Glutamatergic neuron (in vitro differentiated cells): ENCODE results near the gene ANKRD10. TPM values are rescaled to one million over a fixed set of nuclear protein-coding genes. Genes with fewer than 3 reads are reported as not detected.

Experiments
- DNase-seq: peaks from one replicate; pipeline ENCODE4 v3.0.0; 2022
- H3K27ac Mint-ChIP-seq: one replicate; pipeline ENCODE4 v1.8.0; 2020; ENCODE audit warnings: mild to moderate bottlenecking, mixed read lengths, inconsistent platforms; ENCODE audit not compliant: unreplicated experiment
- H3K27me3 Mint-ChIP-seq: one replicate; pipeline ENCODE4 v1.8.0; 2020; ENCODE audit warnings: mild to moderate bottlenecking, moderate library complexity, mixed read lengths, inconsistent platforms; ENCODE audit not compliant: unreplicated experiment
- H3K36me3 Mint-ChIP-seq: one replicate; pipeline ENCODE4 v1.8.0; 2020; ENCODE audit warnings: mild to moderate bottlenecking, mixed read lengths, inconsistent platforms; ENCODE audit not compliant: unreplicated experiment
- H3K4me1 Mint-ChIP-seq: one replicate; pipeline ENCODE4 v1.8.0; 2020; ENCODE audit warnings: mild to moderate bottlenecking, low read depth, mixed read lengths, inconsistent platforms; ENCODE audit not compliant: unreplicated experiment
- H3K4me3 Mint-ChIP-seq: one replicate; pipeline ENCODE4 v1.8.0; 2020; ENCODE audit warnings: mild to moderate bottlenecking, mixed read lengths, inconsistent platforms; ENCODE audit not compliant: unreplicated experiment
- H3K9me3 Mint-ChIP-seq: one replicate; pipeline ENCODE4 v1.8.0; 2020; ENCODE audit warnings: mild to moderate bottlenecking, moderate library complexity, mixed read lengths, inconsistent platforms; ENCODE audit not compliant: unreplicated experiment
- total RNA-seq: library from RNA; stranded (reverse); fragmentation: NEBNext Ultra II Directional; extraction: Animal tissue kit (Norgen Biotek cat#: 25700); gene quantifications from one replicate; pipeline ENCODE4 v1.2.1, GENCODE V29; 2021; ENCODE audit not compliant: unreplicated experiment
- TF ChIP-seq, protein P1 (sequence below): fragments of 200-600 bp; sonication (generic); IDR thresholded peaks from one replicate; pipeline ENCODE4 v1.5.0; 2021; ENCODE audit not compliant: partially characterized antibody, unreplicated experiment

The ANKRD10 gene
- total RNA-seq, 1 donor from 2014 or later = 188 TPM

DNA sequence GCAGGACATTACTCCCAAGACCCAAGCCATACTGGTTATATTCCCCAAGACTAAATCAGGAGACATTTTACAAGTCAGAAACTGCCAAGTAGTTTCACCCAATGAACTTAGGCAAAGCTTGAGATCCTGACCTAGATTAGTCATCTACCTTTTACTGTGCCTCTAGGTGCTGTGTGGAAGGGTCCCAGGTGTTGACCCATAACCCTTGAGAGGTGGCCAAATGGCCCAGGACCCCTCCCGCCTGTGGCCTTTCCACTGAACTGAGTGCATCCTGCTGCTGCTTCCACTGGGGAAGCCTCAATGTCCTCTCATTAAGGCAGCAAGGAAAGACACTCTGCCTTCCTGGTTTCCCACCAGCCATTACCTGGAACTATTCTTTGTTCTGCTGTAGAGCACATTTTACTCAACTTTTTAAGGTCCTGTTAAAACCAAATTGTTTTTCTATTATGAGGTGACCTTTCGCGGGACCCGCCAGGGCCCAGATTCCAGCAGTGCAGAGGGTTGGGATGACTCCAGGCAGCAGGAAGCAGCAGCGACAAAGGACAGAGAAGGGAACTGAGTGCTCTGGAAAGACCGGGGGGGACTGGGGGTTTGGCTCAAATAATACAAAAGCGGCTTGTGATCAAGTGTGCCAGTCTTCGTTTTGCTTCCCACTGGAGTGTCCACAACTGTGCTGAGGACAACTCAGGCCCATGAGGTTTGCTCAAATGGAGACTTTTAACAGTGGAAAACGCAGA lies 27.1 kb downstream of the ANKRD10 start:
- Mint-ChIP-seq H3K4me3 (no peak overlapping the region), H3K4me1 (no peaks in the 10 kb centered on the region), H3K36me3 (no peaks in the 10 kb centered on the region), H3K27ac (no peak overlapping the region), H3K9me3 (peaks cover 2% of the 10 kb centered on the region), H3K27me3 (no peaks in the 10 kb centered on the region)
- TF ChIP-seq, protein P1, sequence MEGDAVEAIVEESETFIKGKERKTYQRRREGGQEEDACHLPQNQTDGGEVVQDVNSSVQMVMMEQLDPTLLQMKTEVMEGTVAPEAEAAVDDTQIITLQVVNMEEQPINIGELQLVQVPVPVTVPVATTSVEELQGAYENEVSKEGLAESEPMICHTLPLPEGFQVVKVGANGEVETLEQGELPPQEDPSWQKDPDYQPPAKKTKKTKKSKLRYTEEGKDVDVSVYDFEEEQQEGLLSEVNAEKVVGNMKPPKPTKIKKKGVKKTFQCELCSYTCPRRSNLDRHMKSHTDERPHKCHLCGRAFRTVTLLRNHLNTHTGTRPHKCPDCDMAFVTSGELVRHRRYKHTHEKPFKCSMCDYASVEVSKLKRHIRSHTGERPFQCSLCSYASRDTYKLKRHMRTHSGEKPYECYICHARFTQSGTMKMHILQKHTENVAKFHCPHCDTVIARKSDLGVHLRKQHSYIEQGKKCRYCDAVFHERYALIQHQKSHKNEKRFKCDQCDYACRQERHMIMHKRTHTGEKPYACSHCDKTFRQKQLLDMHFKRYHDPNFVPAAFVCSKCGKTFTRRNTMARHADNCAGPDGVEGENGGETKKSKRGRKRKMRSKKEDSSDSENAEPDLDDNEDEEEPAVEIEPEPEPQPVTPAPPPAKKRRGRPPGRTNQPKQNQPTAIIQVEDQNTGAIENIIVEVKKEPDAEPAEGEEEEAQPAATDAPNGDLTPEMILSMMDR = no peak
- DNase-seq = no peak

DNA sequence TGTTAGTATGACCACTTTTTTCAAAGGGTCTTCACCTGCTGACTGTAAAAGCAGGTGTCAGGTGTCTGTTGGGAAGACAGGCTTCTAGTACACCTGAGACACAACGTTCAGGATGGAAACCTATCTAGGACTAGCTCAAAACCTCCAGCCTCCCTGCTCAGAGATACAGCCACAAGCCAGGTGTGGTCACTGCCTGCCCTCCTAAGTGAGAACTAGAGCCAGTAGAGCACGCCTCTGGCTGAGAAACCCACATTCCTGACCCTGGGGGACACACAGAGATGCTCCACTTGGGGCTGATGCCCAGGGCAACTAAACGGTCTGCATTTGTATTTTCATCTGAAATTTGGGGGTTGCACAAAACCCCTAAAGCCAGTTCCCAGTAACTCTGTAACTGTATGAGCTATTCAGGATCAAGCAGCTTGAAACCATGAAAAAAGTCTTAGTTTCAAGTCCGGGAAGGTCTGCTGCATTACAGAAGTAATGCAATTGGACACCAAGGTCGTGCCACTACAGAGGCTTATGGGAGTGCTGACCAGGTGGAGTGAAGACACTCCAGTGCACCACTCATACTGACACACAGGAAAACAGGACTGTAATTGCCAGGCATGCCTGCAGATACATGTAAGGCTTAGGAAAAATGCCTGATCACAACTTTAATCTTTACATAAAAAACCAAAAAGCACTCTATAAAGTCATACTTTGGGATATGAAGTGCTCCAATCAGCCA lies 27.8 kb downstream of the ANKRD10 start:
- Mint-ChIP-seq H3K9me3 (no peaks in the 10 kb centered on the region), H3K4me1 (peaks cover 2% of the 10 kb centered on the region), H3K4me3 (no peak overlapping the region), H3K27ac (no peak overlapping the region), H3K27me3 (no peaks in the 10 kb centered on the region), H3K36me3 (no peaks in the 10 kb centered on the region)
- DNase-seq = no peak
- TF ChIP-seq, protein P1 = no peak

DNA sequence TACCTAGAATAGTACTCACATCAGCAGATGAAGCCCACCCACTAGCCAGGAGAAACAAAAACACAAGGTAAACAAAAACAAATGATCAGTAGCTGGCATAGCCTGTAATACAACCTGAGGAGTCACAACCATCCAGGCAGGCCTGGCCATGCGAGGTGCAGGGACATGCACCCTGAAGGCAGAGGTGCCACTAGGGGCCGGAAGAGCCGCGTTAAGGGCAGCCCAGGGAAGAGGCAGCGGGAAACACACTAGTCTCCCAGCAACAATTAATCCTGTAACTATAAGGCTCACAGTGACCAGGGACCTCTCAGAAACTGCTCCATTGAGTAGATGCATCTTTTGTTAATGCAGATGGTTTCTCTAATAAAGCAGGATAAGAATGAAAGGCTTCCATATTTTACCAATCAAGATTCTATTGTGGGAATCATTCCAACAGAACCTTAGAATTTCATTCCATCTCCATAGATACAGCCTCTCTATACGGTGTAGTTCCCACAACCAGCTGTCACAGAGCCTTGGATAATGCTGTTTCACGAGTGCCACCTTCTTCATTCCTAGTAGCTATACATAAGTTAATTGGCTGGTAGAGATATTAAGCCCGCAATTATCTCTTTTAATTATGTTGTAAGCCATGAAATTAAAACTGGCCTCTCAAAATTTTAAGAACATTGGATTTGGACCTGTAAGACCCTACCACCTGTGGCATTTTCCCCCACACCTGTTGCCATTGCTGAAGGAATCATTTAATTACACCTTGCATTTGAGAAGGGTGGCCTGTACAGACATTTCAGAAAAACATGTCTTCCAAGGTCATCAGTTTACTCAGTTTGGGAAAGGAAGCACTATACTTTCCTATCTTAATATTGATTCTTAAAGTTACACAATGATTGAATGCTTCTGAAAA lies 28.7 kb downstream of the ANKRD10 start:
- DNase-seq = no peak
- H3K27me3 Mint-ChIP-seq = no peaks in the 10 kb centered on the region
- H3K27ac Mint-ChIP-seq = no peak overlapping the region
- no peaks in the 10 kb centered on the region for H3K36me3 Mint-ChIP-seq
- peaks cover 5% of the 10 kb centered on the region for H3K4me1 Mint-ChIP-seq
- TF ChIP-seq, protein P1 = no peak
- no peak overlapping the region for H3K4me3 Mint-ChIP-seq
- H3K9me3 Mint-ChIP-seq = no peaks in the 10 kb centered on the region

DNA sequence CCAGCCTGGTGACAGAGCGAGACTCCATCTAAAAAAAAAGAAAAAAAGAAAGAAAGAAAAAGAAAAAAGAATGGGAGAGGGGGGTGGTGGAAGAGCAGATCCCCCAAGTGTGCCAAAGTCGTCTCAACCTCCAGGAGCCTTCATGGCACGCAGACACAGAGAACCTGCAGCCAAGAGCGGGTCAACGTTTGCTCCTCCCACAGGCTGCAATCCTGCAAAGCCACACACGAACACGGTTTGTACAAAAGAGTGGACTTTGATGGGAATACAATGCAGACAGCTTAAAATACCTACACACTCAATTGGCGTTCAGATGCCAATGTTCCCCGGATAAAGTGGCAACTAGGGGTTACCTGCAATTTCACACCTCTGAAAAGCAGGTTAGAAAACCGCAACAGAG lies 29.4 kb downstream of the ANKRD10 start:
- Mint-ChIP-seq H3K9me3 (no peaks in the 10 kb centered on the region), H3K4me3 (no peak overlapping the region), H3K36me3 (no peaks in the 10 kb centered on the region), H3K4me1 (peaks cover 5% of the 10 kb centered on the region), H3K27ac (no peak overlapping the region), H3K27me3 (no peaks in the 10 kb centered on the region)
- TF ChIP-seq, protein P1 = no peak
- no peak for DNase-seq
